Activated CD8-positive, alpha-beta memory T cell treated with anti-CD3 and anti-CD28 coated beads, Interleukin-2, amount 50 U/mL, for 24 hours (primary cell): ENCODE data around the gene DISC1.
"Not testable (repeated sequence)": the region's sequence is repeated elsewhere in the genome, so short reads cannot be mapped to it uniquely, and the experiment has no call there.

Experiments
- DNase-seq: peaks from one replicate; pipeline ENCODE4 v3.0.0-alpha.2; 2020; ENCODE audit errors: extremely low read depth

The DISC1 gene

DNA sequence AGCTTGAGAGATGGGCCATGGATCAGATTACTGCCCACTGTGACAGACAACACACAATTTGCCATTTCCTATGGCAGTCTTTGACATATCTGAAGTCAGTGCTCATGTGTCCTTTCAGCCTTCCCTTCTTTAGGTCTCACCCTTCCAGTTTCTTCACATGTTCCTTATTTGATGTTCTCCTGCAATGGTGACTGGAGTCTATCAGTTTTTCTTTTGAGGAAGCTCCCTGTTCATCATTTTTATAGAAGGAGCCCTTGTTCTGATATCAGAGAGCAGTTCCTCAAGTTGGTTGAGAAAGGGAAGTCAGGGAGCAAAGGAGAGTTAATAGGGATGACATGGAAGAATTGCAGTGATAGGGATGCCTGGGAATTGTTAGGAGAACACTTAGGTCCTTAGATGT, 42.2 kb downstream of the DISC1 start:
- no peak for DNase-seq

GRCh38 chr1:231669864-231670621, 43.5 kb downstream of the DISC1 start:
- not testable (repeated sequence) for DNase-seq

DNA sequence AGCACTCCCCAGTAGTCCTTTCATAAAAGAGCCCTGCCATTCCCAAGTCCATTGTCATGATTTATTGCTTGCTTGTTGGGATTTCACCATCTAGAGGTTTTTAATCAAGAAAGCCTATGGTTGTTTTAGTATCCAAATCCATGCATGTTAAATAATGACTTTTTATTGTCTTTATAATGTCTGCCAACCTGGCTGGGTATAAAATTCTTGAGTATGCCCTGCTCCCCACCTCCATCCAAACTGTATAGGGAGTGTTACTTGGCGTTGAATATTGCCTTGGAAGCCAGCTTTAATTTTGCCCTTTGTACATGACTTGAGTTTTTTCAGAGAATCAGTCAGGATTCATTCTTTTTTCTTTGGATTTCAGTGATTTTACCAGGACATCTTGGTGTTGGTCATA, 44.2 kb downstream of the DISC1 start:
- DNase-seq = no peak

- no peak for DNase-seq
Observed at GRCh38 chr1:231674575-231674974, 48.0 kb downstream of the DISC1 start.

DNA sequence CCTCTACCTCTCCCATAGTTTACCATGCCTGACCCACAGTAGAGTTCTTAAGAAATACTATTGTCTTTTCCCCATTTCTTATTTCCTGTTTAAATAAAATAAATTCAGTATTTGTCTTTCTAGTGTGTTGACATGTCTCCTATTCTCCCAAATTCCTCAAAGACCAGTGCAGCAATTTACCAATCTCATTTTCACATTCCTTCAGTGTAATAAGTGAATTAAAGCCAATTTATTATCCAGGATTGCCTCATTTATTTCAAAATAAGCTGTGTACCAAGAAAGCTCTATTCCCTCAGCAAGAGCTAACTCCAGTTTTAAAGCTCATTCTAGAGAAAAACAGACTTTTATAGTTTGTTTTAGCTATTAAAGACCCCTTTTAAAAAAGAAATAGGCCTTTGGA, 49.9 kb downstream of the DISC1 start:
- DNase-seq = no peak

DNA sequence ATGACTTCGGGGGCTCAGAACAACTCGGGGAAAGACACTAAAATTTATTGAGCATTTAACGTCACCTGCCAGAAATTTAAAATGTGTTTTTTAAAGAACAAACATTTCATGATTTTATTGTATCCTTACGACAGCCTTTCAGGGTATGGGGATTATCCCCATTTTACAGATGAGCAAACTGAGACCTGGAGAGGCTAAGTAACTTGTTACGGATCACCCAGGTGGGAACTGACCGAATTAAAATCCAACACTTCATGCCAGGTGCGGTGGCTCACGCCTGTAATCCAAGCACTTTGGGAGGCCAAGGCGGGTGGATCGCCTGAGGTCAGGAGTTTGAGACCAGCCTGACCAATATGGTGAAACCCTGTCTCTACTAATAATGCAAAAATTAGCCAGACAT, 50.9 kb downstream of the DISC1 start:
- no peak for DNase-seq

- DNase-seq = no peak
Observed at GRCh38 chr1:231678011-231678432, 51.4 kb downstream of the DISC1 start.

DNA sequence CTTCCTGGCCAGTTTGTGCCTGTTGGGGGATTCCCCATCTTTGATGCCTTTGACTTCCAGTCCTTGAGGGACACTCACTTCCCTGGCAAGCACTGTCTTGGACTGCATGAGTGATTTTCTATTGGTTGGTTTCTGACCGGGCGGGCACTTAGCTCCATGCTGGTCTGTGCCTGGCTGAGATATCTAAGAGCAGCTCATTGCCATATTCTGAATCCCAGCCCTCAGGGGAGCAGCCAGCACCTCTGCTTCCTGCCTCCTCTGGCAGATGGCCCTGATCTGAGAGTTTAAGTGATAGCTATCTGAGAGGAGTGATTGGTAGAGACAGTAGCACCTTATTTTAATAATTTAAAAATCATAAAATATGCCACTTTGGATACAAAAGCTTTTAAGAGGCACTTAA, 52.5 kb downstream of the DISC1 start:
- no peak for DNase-seq

DNA sequence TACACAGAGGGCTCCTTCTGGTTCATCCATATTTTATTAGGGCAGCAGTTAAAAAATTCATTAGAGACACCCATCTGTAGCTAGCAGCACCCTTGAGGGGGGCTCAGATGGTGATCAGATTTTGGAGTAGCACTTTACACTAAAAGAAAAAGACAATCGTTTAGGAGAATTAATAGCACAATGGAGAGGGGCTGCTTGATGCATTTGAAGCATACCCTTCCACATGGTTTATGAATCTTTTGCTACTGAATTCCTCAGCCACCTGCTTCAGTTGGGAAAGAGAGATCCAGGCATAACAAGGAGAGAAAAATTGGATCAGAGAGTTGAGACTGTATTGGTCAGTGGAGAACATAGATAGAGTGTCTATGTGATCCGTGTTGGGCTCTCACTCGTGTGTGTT, 54.4 kb downstream of the DISC1 start:
- no peak for DNase-seq

- no peak for DNase-seq
Observed at GRCh38 chr1:231682779-231683178, 56.2 kb downstream of the DISC1 start.

DNA sequence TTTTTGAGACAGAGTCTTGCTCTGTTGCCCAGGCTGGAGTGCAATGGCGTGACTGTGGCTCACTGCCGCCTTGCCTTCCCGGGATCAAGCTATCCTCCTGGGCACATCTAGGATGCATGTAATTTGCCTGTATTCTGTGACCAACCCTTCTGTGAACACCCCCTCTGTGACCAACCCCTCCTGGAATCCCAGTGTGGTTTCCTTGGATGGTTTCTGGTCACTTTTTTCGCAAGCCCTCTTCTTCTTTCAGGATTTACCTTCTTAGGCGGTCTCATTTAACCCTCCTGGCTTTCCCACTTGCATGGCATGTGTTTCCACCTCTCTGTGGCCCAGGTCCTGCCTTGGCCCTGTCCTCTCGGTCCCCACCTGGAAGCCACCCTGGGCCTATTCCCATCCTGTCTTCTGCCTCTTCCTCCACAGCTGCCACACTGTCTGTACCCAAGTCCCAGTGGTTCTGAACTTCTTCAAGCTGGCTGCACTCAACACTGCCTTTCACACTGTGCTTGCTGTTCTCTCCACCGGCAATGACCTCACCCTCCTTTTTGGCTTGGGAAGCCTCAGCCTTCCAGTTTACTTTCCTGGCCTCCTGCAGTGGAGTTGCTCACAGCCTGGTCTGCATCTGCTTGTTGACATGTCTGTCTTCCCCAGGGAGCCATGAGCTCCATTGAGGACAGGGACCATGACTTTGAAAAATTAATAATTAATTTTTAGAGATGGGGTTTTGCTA, 57.0 kb downstream of the DISC1 start:
- no peak for DNase-seq

DNA sequence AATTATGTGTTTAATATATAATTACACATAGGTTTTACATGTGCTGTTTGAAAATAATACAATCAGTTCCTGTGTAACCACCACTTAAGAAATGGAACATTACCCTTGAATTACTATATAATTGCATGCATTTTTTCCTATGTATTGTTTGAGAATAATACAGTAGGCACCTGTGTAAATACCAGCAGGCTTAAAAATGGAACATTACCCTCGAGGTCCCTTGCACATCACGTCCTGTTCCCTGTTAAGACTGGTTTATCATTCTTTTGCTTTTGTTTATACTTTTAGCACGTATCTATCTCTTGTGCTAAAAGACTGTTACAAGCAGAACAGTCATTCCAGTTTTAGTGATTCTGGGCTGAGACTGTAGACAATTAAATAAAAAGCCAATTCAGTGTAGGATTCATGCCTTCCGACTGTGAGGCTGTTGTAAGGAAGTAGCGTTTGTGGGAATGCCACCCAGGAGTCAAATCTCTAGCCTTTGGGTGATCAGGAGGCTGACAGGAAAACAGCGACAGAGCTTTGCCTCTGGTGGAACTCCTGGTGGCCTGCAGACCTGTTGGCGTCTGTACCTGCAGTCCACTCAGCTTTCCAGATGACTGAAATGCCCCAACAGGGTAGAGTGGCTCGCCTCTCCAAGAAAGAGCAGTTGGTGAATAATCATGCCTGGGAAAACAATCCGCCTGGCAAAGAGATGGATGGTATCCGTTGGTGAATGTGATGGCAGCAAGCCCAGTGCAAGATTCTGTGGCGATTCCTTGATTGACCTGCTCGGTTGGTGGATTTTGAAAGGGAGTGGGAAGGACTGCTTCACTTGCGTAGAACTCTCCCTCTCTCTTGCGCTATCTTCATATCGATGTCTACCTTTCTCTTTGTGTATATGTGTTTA, 58.0 kb downstream of the DISC1 start:
- no peak for DNase-seq

DNA sequence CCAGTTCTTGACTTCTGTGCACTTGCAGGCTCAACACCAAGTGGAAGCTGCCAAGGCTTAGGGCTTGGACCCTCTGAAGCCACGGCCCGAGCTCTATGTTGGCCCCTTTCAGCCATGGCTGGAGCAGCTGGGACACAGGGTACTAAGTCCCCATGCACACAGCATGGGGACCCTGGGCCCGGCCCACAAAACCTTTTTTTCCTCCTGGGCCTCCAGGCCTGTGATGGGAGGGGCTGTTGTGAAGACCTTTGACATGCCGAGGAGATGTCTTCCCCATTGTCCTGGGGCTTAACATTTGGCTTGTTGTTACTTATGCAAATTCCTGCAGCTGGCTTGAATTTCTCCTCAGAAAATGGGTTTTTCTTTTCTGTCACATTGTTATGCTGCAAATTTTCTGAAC, 59.8 kb downstream of the DISC1 start:
- no peak for DNase-seq

DNA sequence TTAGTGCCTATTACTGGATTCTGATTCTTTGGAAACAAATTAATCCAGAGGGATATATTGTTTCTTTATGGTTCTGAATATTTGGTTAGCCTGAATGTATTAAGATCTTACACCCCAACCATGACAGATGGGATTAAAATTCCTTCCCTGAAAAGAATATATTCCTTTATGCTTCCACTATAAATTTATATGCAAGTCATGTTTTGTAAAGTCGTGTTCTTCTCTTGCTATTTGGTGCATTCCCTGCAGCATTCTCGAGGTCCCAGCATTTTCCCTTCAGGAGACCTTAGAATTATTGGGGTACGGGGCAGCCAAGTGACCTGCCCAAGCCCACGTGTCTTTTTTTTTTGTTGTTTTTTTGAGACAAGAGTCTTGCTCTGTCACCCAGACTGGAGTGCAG, 62.4 kb downstream of the DISC1 start:
- no peak for DNase-seq

- DNase-seq = no peak
Observed at GRCh38 chr1:231690059-231690458, 63.5 kb downstream of the DISC1 start.

DNA sequence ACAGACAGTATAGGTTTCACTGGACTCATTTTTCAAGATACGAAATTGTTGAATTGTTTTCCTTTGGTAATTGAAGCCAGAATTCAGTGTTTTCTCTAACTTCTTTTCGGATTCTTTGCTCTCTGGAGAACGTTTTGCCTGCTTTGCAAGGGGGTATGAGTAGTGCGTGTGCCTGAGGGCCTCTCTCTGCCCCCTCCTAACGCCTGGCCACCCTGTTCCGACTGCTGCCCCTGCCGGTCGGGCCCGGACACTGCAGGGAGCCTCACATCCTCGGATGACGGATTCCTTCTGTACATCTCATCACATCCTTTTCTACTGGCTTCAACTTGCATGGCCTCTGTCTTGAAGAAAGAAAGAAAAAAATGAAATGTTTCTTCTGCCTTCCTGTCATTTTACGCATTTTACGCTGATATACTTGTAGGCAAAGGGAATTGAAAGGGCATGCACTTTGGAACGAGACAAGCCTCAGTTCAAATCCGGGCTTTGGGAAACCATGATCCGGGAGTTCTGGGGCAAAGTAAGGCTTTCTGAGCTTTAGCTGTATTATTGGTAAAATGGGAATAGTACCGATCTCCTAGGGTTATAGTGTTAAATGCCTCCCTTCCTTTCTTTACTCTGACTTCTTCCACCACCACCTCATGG, 65.1 kb downstream of the DISC1 start:
- DNase-seq = no peak

DNA sequence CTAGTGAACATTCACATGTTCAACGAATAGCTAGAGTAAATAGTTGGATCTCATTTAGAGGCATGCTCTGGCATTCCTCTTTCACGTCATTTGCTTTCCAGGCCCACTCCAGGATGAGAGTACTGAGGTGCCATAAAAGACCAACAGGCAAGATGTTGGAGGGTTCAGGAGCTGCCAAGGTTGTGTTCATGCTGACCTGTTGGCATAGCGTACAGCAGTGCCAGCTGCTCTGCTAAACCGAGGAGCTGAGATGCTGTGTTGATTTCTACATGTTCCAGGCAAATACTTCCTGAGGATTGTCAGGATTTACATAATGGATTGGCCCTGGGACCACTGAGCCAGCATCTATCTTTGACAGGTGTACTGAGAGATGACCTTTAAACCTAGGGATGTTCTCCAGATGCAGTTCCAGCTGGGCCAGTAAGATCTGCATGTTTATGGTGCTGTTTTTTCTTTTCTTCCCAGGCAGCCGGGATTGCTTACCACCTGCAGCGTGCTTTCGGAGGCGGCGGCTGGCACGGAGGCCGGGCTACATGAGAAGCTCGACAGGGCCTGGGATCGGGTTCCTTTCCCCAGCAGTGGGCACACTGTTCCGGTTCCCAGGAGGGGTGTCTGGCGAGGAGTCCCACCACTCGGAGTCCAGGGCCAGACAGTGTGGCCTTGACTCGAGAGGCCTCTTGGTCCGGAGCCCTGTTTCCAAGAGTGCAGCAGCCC, 66.9 kb downstream of the DISC1 start:
- DNase-seq = no peak

GRCh38 chr1:231694075-231694431, 67.5 kb downstream of the DISC1 start:
- DNase-seq = no peak

GRCh38 chr1:231694465-231695077, 68.0 kb downstream of the DISC1 start:
- DNase-seq = no peak

DNA sequence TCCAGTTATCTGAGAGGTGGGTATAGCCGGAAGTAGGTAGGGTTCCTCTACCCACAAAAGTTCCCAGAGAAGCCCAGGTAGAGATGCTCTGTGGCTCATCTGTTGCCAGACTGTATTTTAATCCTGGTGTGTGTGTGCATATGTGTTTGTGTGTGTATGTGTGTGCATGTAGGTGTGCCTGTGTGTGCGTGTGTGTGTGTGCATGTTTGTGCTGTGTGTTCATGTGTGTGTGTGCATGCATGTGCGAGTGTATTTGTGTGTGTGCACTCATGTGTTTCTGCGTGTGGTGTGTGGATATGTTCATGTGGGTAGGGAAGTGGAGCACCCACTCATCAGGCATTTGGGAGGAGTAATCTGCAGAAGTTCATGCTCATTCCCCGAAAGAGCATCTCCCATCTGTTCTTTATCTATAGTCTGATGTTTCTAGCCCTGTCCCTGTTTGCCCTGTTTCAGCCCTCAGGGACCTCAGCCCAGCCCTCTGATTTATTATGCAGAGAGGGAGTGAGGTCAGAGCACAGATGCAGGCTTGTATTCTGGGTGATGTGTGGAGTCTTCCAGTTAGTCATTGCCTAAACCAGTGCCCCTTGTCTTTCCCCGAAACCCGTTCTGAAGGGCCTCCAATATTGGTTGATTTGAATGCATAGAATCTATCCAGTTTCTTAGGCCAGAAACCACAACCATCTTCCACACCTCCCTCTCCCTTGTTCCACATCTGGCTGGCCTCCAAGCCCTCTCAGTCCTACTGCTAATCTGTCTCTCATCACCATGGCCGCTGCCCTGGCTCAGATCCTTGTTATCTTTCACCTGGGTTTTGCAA, 69.1 kb downstream of the DISC1 start:
- DNase-seq = no peak
